OCI-LY7 (cell line): ENCODE results near the gene LSM14B. TPM values are rescaled to one million over a fixed set of nuclear protein-coding genes. Genes with fewer than 3 reads are reported as not detected.

Experiments used
- BruUV-seq: library from RNA; stranded (reverse); fragments of 400-500 nt; replicated peaks from 2 replicates; lab custom pipeline; 2021; lab: Mats Ljungman, UMichigan
- CTCF ChIA-PET: fragments of 300-600 bp; sonication (Branson Sonifier 250); formaldehyde crosslinking; loops from one replicate; lab custom pipeline; 2022; ENCODE audit warnings: antibody characterized with exemption; ENCODE audit not compliant: unreplicated experiment; lab: Charles Lee
- POLR2A ChIA-PET: fragments of 300-600 bp; sonication (Branson Sonifier 250); formaldehyde crosslinking; loops from one replicate; lab custom pipeline; 2022; ENCODE audit warnings: antibody characterized with exemption; lab: Charles Lee
- DNase-seq: peaks from one replicate; pipeline ENCODE4 v3.0.0-alpha.2; 2015; ENCODE audit warnings: low spot score
- H2AFZ ChIP-seq: fragments of 200-600 bp; sonication (generic), shearing (Covaris generic); 2 replicates; pipeline ENCODE4 v1.6.1; 2014; ENCODE audit warnings: mild to moderate bottlenecking, antibody characterized with exemption, low read length, moderate library complexity
- H3K27ac ChIP-seq: fragments of 200-600 bp; sonication (generic); 2 replicates; pipeline ENCODE4 v1.5.1; 2014; ENCODE audit warnings: mixed run types, low read depth, mild to moderate bottlenecking, moderate library complexity, low read length, inconsistent platforms; ENCODE audit not compliant: poor library complexity, severe bottlenecking
- H3K36me3 ChIP-seq: fragments of 200-600 bp; sonication (generic); 2 replicates; pipeline ENCODE4 v1.6.1; 2014; ENCODE audit warnings: mild to moderate bottlenecking, antibody characterized with exemption, low read length, moderate library complexity, mixed read lengths; ENCODE audit not compliant: insufficient read depth
- H3K4me1 ChIP-seq: fragments of 200-600 bp; sonication (generic); 2 replicates; pipeline ENCODE4 v1.5.1; 2014; ENCODE audit warnings: mild to moderate bottlenecking, low read length; ENCODE audit not compliant: insufficient read depth, poor library complexity, severe bottlenecking
- H3K4me2 ChIP-seq: fragments of 200-600 bp; sonication (generic); 2 replicates; pipeline ENCODE4 v1.6.1; 2014; ENCODE audit warnings: mild to moderate bottlenecking, low read length
- H3K4me3 ChIP-seq: fragments of 200-600 bp; sonication (generic); 2 replicates; pipeline ENCODE4 v1.5.1; 2014; ENCODE audit warnings: mild to moderate bottlenecking, low read depth, low read length; ENCODE audit not compliant: poor library complexity, severe bottlenecking
- H3K79me2 ChIP-seq: fragments of 200-600 bp; sonication (generic); 2 replicates; pipeline ENCODE4 v1.6.1; 2016; ENCODE audit warnings: low read depth, mild to moderate bottlenecking, low read length, moderate library complexity, mixed read lengths; ENCODE audit not compliant: insufficient read depth
- H3K9me2 ChIP-seq: fragments of 200-600 bp; sonication (generic); 2 replicates; pipeline ENCODE4 v1.6.1; 2016; ENCODE audit warnings: mild to moderate bottlenecking, low read length, mixed read lengths; ENCODE audit not compliant: insufficient read depth
- H3K9me3 ChIP-seq: fragments of 200-600 bp; sonication (generic); 2 replicates; pipeline ENCODE4 v1.6.1; 2014; ENCODE audit warnings: mild to moderate bottlenecking, mixed run types, low read length, mixed read lengths
- H4K20me1 ChIP-seq: fragments of 200-600 bp; sonication (generic); 2 replicates; pipeline ENCODE4 v1.6.1; 2014; ENCODE audit warnings: mild to moderate bottlenecking, antibody characterized with exemption, low read length, moderate library complexity, mixed read lengths; ENCODE audit not compliant: insufficient read depth
- EZH2phosphoT487 ChIP-seq: fragments of 200-600 bp; sonication (generic); IDR thresholded peaks from 2 replicates; pipeline ENCODE4 v1.6.1; 2018; ENCODE audit warnings: low read depth, borderline replicate concordance, mild to moderate bottlenecking, mixed run types, antibody characterized with exemption, low read length, moderate library complexity, mixed read lengths
- intact Hi-C: fragments of 100-400 bp; cut with micrococcal nuclease; formaldehyde crosslinking; loops from one replicate; pipeline ENCODE4 v1.10.0; 2022; ENCODE audit not compliant: unreplicated experiment
- total RNA-seq, 2 experiments: library from RNA; depleted of rRNA in 1 of 2; stranded (reverse); fragments of >200 nt in 1 of 2; shearing (Covaris generic) in 1 of 2; gene quantifications; 2 replicates each; pipeline ENCODE4 v1.2.3, GENCODE V29; 2014 to 2022
- TF ChIP-seq, protein P1 (sequence below): fragments of 200-600 bp; sonication (generic); conservative IDR thresholded peaks from 2 replicates; pipeline ENCODE4 v1.5.1; 2014; ENCODE audit warnings: mild to moderate bottlenecking, antibody characterized with exemption, low read length, moderate library complexity, mixed read lengths

Gene LSM14B
- total RNA-seq, 2 experiments from 2014 or later: 44.7 to 53.7 TPM

GRCh38 chr20:62085206-62085605 is 37.1 kb upstream of the LSM14B start:
- no peak overlapping the region for H3K4me2 ChIP-seq
- BruUV-seq: no TSS peak
- no peaks in the 10 kb centered on the region for H3K4me1 ChIP-seq
- no peaks in the 10 kb centered on the region for H4K20me1 ChIP-seq
- DNase-seq: no peak
- no peaks in the 10 kb centered on the region for H3K36me3 ChIP-seq
- H3K4me3 ChIP-seq: no peak overlapping the region
- ChIA-PET POLR2A (no interaction called here), CTCF (no interaction called here)
- no peaks in the 10 kb centered on the region for H3K79me2 ChIP-seq
- intact Hi-C loops: no loop called here
- H3K9me2 ChIP-seq: no peaks in the 10 kb centered on the region
- H3K27ac ChIP-seq: no peak overlapping the region
- no peak for TF ChIP-seq EZH2phosphoT487
- H3K9me3 ChIP-seq: no peaks in the 10 kb centered on the region
- H2AFZ ChIP-seq: no peak overlapping the region

- no peak for DNase-seq
- H4K20me1 ChIP-seq: no peaks in the 10 kb centered on the region
- H3K4me3 ChIP-seq: no peak overlapping the region
- no peak overlapping the region for H2AFZ ChIP-seq
- BruUV-seq: no TSS peak
- ChIA-PET POLR2A (interaction anchor here (0.5 kb wide), 1 partner anchor 546 kb away, joined by 5 read pairs; no protein-coding TSS in a partner anchor), CTCF (no interaction called here)
- no peaks in the 10 kb centered on the region for H3K4me1 ChIP-seq
- TF ChIP-seq, protein P1, sequence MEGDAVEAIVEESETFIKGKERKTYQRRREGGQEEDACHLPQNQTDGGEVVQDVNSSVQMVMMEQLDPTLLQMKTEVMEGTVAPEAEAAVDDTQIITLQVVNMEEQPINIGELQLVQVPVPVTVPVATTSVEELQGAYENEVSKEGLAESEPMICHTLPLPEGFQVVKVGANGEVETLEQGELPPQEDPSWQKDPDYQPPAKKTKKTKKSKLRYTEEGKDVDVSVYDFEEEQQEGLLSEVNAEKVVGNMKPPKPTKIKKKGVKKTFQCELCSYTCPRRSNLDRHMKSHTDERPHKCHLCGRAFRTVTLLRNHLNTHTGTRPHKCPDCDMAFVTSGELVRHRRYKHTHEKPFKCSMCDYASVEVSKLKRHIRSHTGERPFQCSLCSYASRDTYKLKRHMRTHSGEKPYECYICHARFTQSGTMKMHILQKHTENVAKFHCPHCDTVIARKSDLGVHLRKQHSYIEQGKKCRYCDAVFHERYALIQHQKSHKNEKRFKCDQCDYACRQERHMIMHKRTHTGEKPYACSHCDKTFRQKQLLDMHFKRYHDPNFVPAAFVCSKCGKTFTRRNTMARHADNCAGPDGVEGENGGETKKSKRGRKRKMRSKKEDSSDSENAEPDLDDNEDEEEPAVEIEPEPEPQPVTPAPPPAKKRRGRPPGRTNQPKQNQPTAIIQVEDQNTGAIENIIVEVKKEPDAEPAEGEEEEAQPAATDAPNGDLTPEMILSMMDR: no peak
- no peak for TF ChIP-seq EZH2phosphoT487
- no peaks in the 10 kb centered on the region for H3K9me2 ChIP-seq
- no peak overlapping the region for H3K27ac ChIP-seq
- H3K79me2 ChIP-seq: no peaks in the 10 kb centered on the region
- intact Hi-C loops: no loop called here
- H3K36me3 ChIP-seq: no peaks in the 10 kb centered on the region
- no peaks in the 10 kb centered on the region for H3K9me3 ChIP-seq
- H3K4me2 ChIP-seq: no peak overlapping the region
Observed at GRCh38 chr20:62087227-62087626, 35.0 kb upstream of the LSM14B start.

GRCh38 chr20:62087632-62088031 is 34.6 kb upstream of the LSM14B start:
- no peaks in the 10 kb centered on the region for H3K9me2 ChIP-seq
- no peaks in the 10 kb centered on the region for H3K4me1 ChIP-seq
- no peaks in the 10 kb centered on the region for H3K79me2 ChIP-seq
- H4K20me1 ChIP-seq: no peaks in the 10 kb centered on the region
- H3K4me3 ChIP-seq: no peak overlapping the region
- TF ChIP-seq, protein P1: no peak
- TF ChIP-seq EZH2phosphoT487: no peak
- POLR2A ChIA-PET: interaction anchor here (0.5 kb wide), 1 partner anchor 546 kb away, joined by 5 read pairs; no protein-coding TSS in a partner anchor
- H3K4me2 ChIP-seq: no peak overlapping the region
- no peak overlapping the region for H2AFZ ChIP-seq
- intact Hi-C loops: no loop called here
- H3K27ac ChIP-seq: no peak overlapping the region
- no TSS peak for BruUV-seq
- H3K36me3 ChIP-seq: no peaks in the 10 kb centered on the region
- CTCF ChIA-PET: no interaction called here
- DNase-seq: no peak
- H3K9me3 ChIP-seq: no peaks in the 10 kb centered on the region
